GM12878 (cell line): ENCODE results near the gene CHD6. TPM values are rescaled to one million over a fixed set of nuclear protein-coding genes. Genes with fewer than 3 reads are reported as not detected.

ENCODE experiments used
- ATAC-seq: fragments of 200-7000 bp; cut with Tn5 transposase; 3 replicates; pipeline ENCODE4 v1.9.1; 2020; ENCODE audit warnings: mild to moderate bottlenecking, moderate library complexity
- BruUV-seq: library from RNA; stranded (reverse); fragments of 400-500 nt; replicated peaks from 2 replicates; lab custom pipeline; 2021; lab: Mats Ljungman, UMichigan
- CTCF ChIA-PET: fragments of 300-600 bp; sonication (Branson Sonifier 250); formaldehyde crosslinking; extraction: SDS; loops from one replicate; lab custom pipeline; 2021; ENCODE audit warnings: inconsistent platforms; lab: Yijun Ruan, JAX
- POLR2A ChIA-PET: fragments of 350-600 bp; formaldehyde crosslinking; extraction: SDS; loops from one replicate; lab custom pipeline; 2021; ENCODE audit warnings: inconsistent platforms; lab: Charles Lee
- RAD21 ChIA-PET: fragments of 300-600 bp; sonication (Branson Sonifier 250); formaldehyde crosslinking; loops from one replicate; lab custom pipeline; 2023; ENCODE audit warnings: antibody characterized with exemption; ENCODE audit not compliant: unreplicated experiment; lab: Charles Lee
- SMC1A ChIA-PET: fragments of 300-600 bp; sonication (Branson Sonifier 250); formaldehyde crosslinking; loops from one replicate; lab custom pipeline; 2023; ENCODE audit not compliant: unreplicated experiment, uncharacterized antibody; lab: Charles Lee
- DNase-seq: peaks from one replicate; pipeline ENCODE4 v3.0.0-alpha.2; 2011; ENCODE audit warnings: low read depth, low spot score
- FAIRE-seq: peaks from 3 replicates; lab custom pipeline; 2011; peaks lifted over from hg19 to GRCh38; lab: Jason Lieb, UNC
- H2AFZ ChIP-seq: 2 replicates; pipeline ENCODE4 v1.6.0; 2011; ENCODE audit warnings: low read depth, low read length, control low read depth; ENCODE audit not compliant: control insufficient read depth
- H3K27ac ChIP-seq: 2 replicates; pipeline ENCODE4 v1.5.1; 2011; ENCODE audit warnings: control low read depth; ENCODE audit not compliant: control insufficient read depth, insufficient read depth
- H3K27me3 ChIP-seq, 2 experiments: replicated peaks in 1 of 2; 2 replicates each; pipeline versions ENCODE4 v1.6.0 to v1.6.1; 2011; ENCODE audit warnings: low read length in 1 of 2; ENCODE audit not compliant: control insufficient read depth in 2 of 2, insufficient read depth in 2 of 2
- H3K36me3 ChIP-seq, 2 experiments: 2 replicates each; pipeline ENCODE4 v1.5.1; 2011; ENCODE audit warnings: low read length in 1 of 2; ENCODE audit not compliant: control insufficient read depth in 2 of 2, insufficient read depth in 2 of 2
- H3K4me1 ChIP-seq: 2 replicates; pipeline ENCODE4 v1.6.1; 2011; ENCODE audit warnings: mild to moderate bottlenecking, low read length, moderate library complexity, mixed read lengths; ENCODE audit not compliant: control insufficient read depth, insufficient read depth
- H3K4me2 ChIP-seq: 2 replicates; pipeline ENCODE4 v1.6.0; 2011; ENCODE audit warnings: control low read depth; ENCODE audit not compliant: control insufficient read depth, insufficient read depth
- H3K4me3 ChIP-seq: fragments of 200-600 bp; sonication (generic); 2 replicates; pipeline ENCODE4 v1.5.1; 2016
- H3K79me2 ChIP-seq: 2 replicates; pipeline ENCODE4 v1.6.0; 2011; ENCODE audit warnings: low read length; ENCODE audit not compliant: control insufficient read depth, insufficient read depth
- H3K9ac ChIP-seq: 2 replicates; pipeline ENCODE4 v1.8.0; 2011; ENCODE audit warnings: low read length, control low read depth, mixed read lengths; ENCODE audit not compliant: control insufficient read depth, insufficient read depth
- H3K9me3 ChIP-seq: replicated peaks from 3 replicates; pipeline ENCODE4 v1.5.1; 2011; ENCODE audit warnings: mild to moderate bottlenecking, low read length; ENCODE audit not compliant: control insufficient read depth, insufficient read depth
- H4K20me1 ChIP-seq: 2 replicates; pipeline ENCODE4 v1.6.0; 2011; ENCODE audit not compliant: control insufficient read depth, insufficient read depth
- CHD4 ChIP-seq: fragments of 200-600 bp; sonication (generic); IDR thresholded peaks from 2 replicates; pipeline ENCODE4 v1.6.1; 2016; ENCODE audit warnings: mild to moderate bottlenecking
- NR2C1 ChIP-seq: fragments of 450-650 bp; IDR thresholded peaks from 2 replicates; pipeline ENCODE4 v1.6.1; 2017; ENCODE audit warnings: antibody characterized with exemption, mild to moderate bottlenecking, moderate library complexity
- NRF1 ChIP-seq: conservative IDR thresholded peaks from 2 replicates; pipeline ENCODE4 v1.6.1; 2011; ENCODE audit warnings: mild to moderate bottlenecking, low read depth, low read length, improper control_type of control experiment
- RAD21 ChIP-seq: IDR thresholded peaks from 2 replicates; pipeline ENCODE4 v1.6.1; 2011; ENCODE audit warnings: mild to moderate bottlenecking, low read depth, low read length, moderate library complexity; ENCODE audit not compliant: insufficient read depth
- SUPT20H ChIP-seq: IDR thresholded peaks from 2 replicates; pipeline ENCODE4 v1.6.1; 2011; ENCODE audit warnings: low read depth, mild to moderate bottlenecking, low read length, moderate library complexity, borderline replicate concordance; ENCODE audit not compliant: control insufficient read depth
- TAF1 ChIP-seq: IDR thresholded peaks from 2 replicates; pipeline ENCODE4 v1.6.1; 2011; ENCODE audit warnings: mild to moderate bottlenecking, low read depth, low read length, borderline replicate concordance
- YBX1 ChIP-seq: fragments of 450-650 bp; IDR thresholded peaks from 2 replicates; pipeline ENCODE4 v1.6.1; 2016; ENCODE audit warnings: antibody characterized with exemption
- ZNF622 ChIP-seq: fragments of 450-650 bp; IDR thresholded peaks from 2 replicates; pipeline ENCODE4 v1.6.1; 2017; ENCODE audit warnings: mild to moderate bottlenecking, inconsistent platforms
- WGBS: methylation state at CpG from one replicate; pipeline ENCODE4 v1.1.6; 2016; ENCODE audit warnings: low lambda C conversion rate; ENCODE audit not compliant: insufficient replicate concordance, insufficient coverage; ENCODE audit errors: missing lambda C conversion rate; 5-methylcytosine and 5-hydroxymethylcytosine counted together
- in situ Hi-C: fragments of 300-500 bp; cut with MboI; formaldehyde crosslinking; loops from 9 replicates; pipeline ENCODE4 v1.14.3; 2018; ENCODE audit warnings: mixed read lengths
- intact Hi-C: fragments of 100-400 bp; cut with micrococcal nuclease; formaldehyde crosslinking; loops from one replicate; pipeline ENCODE4 v1.14.2; 2022; ENCODE audit not compliant: unreplicated experiment
- polyA plus RNA-seq, 11 experiments: library from polyadenylated mRNA; depleted of rRNA in 4 of 11; unstranded in 6 of 11; stranded (reverse) in 5 of 11; fragments of >200 nt; fragmentation: Nextera tagmentation in 4 of 11; fragmentation: Illumina TruSeq in 1 of 11; extraction: Ambion mirVana in 4 of 11; extraction: Trizol in 1 of 11; gene quantifications; 1 replicate in 1 of 11; 2 replicates in 10 of 11; pipeline versions ENCODE4 v1.2.1 to v1.2.3, GENCODE V29; 2011 to 2016; ENCODE audit warnings: inconsistent platforms in 2 of 11, missing spikeins in 2 of 11, low read depth in 1 of 11
- total RNA-seq, 4 experiments: library from RNA; depleted of rRNA in 3 of 4; stranded (reverse); fragments of >200 nt in 3 of 4; fragmentation: Illumina TruSeq in 1 of 4; extraction: Trizol in 1 of 4; gene quantifications; 2 replicates each; pipeline versions ENCODE4 v1.2.1 to v1.2.3, GENCODE V29; 2013 to 2021
- TF ChIP-seq, protein P1 (sequence below): IDR thresholded peaks from 2 replicates; pipeline ENCODE4 v1.6.1; 2012; ENCODE audit warnings: improper control_type of control experiment, low read depth, low read length; ENCODE audit not compliant: insufficient replicate concordance
- TF ChIP-seq, protein P2 (sequence below): fragments of 450-650 bp; formaldehyde crosslinking; IDR thresholded peaks from 2 replicates; pipeline ENCODE4 v1.4.0; 2022; ENCODE audit warnings: mild to moderate bottlenecking, moderate library complexity

Gene CHD6
- total and polyA plus RNA-seq, 10 of the 15 experiments (the other 5 are each of a cell fraction or from before 2014, with no cell fraction given): 4.3 to 25.5 (median 17.1) TPM

DNA sequence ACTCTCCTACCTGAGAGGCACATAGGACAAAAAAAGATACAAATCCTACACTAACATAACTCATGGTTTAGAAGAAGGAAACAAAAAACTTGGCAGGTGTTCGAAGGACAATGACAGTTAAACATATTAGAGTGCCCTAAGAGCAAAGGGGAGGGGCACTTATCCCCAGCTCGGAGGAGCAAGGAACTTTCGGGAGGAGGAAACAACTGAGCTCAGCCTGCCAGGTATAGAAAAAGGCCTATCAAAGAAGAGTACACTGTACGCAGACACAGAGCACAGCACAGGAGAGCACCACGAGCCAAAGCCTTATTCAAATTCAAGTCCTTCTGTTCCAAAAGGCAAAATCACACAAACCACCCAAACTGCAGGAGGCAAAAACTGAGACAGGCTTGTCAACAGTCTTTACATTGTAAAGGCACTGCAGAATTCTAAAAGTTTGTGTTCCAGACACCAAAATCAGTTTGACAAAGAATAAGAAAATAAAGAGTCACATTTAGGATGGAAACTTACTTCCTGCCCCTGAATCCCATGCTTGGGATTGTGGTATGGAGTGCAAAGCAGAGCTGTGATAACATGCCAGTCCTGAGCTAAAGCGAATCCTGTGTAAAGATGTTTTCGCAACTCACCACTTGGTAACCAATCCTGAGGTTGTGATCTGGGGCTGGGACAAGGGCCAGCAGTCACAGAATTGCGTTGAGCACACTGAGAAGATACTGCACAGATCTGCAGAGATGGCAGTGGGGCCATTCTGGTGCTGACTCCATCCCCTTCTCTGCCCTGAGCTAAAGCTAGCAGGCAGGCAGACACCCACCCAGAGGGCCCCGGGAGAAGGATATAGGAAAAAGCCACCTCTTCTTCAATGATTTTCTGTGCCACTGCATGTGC is 108.6 kb downstream of the CHD6 start:
- Histone ChIP-seq H3K36me3 (peaks cover 3 to 14% of the 10 kb centered on the region in 2 experiments), H4K20me1 (no peaks in the 10 kb centered on the region), H3K27ac (no peak overlapping the region), H3K4me1 (no peaks in the 10 kb centered on the region), H3K4me3 (no peak overlapping the region), H2AFZ (no peak overlapping the region), H3K9me3 (peaks cover 2% of the 10 kb centered on the region; the same call in 1 of the 3 replicates), H3K9ac (no peak overlapping the region), H3K4me2 (no peak overlapping the region), H3K27me3 (no peaks in the 10 kb centered on the region), H3K79me2 (no peaks in the 10 kb centered on the region)
- intact Hi-C loops (no loop called here), in situ Hi-C loops (no loop called here)
- CTCF ChIA-PET: interaction anchor here (1.2 kb wide), 1 partner anchor 8 kb away, joined by 3 read pairs; no protein-coding TSS in a partner anchor
- SMC1A ChIA-PET: interaction anchor here (0.6 to 1.3 kb wide), 4 partner anchors 17 to 476 kb away, joined by 3 to 4 read pairs (median 4); no protein-coding TSS in a partner anchor
- FAIRE-seq: no peak
- 92% methylated on average over 9 of the region's 9 CpGs for WGBS
- no peak for DNase-seq
- RAD21 ChIA-PET: interaction anchor here (1.2 kb wide), 1 partner anchor 188 kb away, joined by 3 read pairs; no protein-coding TSS in a partner anchor
- ATAC-seq: no peak
- BruUV-seq: no TSS peak
- TF ChIP-seq RAD21 (no peak), ZNF622 (no peak), YBX1 (no peak), NR2C1 (no peak), TAF1 (no peak), SUPT20H (no peak), NRF1 (no peak), CHD4 (no peak)
- TF ChIP-seq, protein P1, sequence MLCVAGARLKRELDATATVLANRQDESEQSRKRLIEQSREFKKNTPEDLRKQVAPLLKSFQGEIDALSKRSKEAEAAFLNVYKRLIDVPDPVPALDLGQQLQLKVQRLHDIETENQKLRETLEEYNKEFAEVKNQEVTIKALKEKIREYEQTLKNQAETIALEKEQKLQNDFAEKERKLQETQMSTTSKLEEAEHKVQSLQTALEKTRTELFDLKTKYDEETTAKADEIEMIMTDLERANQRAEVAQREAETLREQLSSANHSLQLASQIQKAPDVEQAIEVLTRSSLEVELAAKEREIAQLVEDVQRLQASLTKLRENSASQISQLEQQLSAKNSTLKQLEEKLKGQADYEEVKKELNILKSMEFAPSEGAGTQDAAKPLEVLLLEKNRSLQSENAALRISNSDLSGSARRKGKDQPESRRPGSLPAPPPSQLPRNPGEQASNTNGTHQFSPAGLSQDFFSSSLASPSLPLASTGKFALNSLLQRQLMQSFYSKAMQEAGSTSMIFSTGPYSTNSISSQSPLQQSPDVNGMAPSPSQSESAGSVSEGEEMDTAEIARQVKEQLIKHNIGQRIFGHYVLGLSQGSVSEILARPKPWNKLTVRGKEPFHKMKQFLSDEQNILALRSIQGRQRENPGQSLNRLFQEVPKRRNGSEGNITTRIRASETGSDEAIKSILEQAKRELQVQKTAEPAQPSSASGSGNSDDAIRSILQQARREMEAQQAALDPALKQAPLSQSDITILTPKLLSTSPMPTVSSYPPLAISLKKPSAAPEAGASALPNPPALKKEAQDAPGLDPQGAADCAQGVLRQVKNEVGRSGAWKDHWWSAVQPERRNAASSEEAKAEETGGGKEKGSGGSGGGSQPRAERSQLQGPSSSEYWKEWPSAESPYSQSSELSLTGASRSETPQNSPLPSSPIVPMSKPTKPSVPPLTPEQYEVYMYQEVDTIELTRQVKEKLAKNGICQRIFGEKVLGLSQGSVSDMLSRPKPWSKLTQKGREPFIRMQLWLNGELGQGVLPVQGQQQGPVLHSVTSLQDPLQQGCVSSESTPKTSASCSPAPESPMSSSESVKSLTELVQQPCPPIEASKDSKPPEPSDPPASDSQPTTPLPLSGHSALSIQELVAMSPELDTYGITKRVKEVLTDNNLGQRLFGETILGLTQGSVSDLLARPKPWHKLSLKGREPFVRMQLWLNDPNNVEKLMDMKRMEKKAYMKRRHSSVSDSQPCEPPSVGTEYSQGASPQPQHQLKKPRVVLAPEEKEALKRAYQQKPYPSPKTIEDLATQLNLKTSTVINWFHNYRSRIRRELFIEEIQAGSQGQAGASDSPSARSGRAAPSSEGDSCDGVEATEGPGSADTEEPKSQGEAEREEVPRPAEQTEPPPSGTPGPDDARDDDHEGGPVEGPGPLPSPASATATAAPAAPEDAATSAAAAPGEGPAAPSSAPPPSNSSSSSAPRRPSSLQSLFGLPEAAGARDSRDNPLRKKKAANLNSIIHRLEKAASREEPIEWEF: no peak
- TF ChIP-seq, protein P2, sequence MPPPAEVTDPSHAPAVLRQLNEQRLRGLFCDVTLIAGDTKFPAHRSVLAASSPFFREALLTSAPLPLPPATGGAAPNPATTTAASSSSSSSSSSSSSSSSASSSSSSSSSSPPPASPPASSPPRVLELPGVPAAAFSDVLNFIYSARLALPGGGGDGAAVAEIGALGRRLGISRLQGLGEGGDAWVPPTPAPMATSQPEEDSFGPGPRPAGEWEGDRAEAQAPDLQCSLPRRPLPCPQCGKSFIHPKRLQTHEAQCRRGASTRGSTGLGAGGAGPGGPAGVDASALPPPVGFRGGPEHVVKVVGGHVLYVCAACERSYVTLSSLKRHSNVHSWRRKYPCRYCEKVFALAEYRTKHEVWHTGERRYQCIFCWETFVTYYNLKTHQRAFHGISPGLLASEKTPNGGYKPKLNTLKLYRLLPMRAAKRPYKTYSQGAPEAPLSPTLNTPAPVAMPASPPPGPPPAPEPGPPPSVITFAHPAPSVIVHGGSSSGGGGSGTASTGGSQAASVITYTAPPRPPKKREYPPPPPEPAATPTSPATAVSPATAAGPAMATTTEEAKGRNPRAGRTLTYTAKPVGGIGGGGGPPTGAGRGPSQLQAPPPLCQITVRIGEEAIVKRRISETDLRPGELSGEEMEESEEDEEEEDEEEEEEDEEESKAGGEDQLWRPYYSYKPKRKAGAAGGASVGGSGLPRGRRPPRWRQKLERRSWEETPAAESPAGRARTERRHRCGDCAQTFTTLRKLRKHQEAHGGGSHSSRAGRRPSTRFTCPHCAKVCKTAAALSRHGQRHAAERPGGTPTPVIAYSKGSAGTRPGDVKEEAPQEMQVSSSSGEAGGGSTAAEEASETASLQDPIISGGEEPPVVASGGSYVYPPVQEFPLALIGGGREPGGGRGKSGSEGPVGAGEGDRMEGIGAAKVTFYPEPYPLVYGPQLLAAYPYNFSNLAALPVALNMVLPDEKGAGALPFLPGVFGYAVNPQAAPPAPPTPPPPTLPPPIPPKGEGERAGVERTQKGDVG (CRISPR knock-in tag): no peak
- POLR2A ChIA-PET: no interaction called here
